GM23248 (cell line): ENCODE data around the gene TEAD1.

Experiments used
- EZH2 ChIP-seq: fragments of 200-600 bp; sonication (generic); IDR thresholded peaks from 2 replicates; pipeline ENCODE4 v1.6.1; 2018; ENCODE audit warnings: antibody characterized with exemption, mild to moderate bottlenecking; ENCODE audit not compliant: insufficient read depth, poor library complexity, severe bottlenecking
- EZH2phosphoT487 ChIP-seq: fragments of 200-600 bp; sonication (generic); IDR thresholded peaks from 2 replicates; pipeline ENCODE4 v1.6.1; 2018; ENCODE audit warnings: antibody characterized with exemption, moderate library complexity, mild to moderate bottlenecking, low read depth; ENCODE audit not compliant: insufficient read depth

DNA sequence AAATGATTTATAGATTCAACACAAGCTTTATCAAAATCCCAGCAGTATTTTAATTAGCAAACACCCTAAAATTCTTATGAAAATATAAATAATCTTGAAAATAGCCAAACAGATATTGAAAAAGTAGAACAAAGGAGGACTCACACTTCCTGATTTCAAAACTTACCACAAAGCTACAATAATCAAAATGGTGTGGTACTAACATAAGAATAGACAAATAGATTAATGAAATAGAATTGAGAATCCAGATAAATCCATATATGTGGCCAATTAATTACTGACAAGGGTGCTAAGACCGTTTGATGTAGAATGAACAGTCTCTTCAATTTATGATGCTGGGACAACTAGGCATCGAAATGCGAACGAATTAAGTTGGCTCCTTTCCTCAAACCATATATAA is 49.6 kb upstream of the TEAD1 start:
- TF ChIP-seq EZH2: no peak
- no peak for TF ChIP-seq EZH2phosphoT487
